ENCODE measurements around the gene CDK6.
A peak's percentile ranks its signal among the peaks of the same experiment; 100 is the strongest.

CDK6 gene

GRCh38 chr7:92826258-92826938, 10.0 kb downstream of the CDK6 start:
- no peak for DNase-seq (ENCODE audit: low read depth)

DNA sequence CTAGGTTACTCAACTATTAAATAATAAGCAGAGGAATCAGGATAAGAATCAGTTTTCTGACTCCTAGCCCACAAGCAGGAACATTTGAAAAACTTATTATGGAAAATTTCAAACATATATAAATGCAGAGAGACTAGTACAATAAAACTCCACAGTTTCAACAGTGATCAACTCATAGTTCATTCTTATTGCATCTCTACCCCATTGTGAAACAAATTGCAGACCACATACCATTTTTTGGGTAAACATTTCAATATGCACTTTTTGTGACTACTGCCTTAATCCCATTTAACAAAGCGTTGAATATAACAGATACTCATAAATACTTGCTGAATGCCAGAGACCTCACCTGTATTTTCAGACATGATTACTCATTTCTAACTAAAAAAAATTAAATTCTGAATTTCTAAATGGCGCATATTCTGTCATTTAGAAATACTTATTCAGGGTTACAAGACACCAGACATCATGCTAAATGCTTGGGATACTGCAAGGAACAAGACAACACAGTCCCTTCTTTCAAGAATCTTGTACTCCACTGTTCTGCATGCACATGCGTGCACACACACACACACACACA, 11.4 kb downstream of the CDK6 start:
- no peak for DNase-seq (ENCODE audit: low read depth)

- DNase-seq (ENCODE audit: low read depth) = no peak
Observed at GRCh38 chr7:92824450-92824849, 11.9 kb downstream of the CDK6 start.

- DNase-seq (ENCODE audit: low read depth) = no peak
Observed at GRCh38 chr7:92823042-92823441, 13.3 kb downstream of the CDK6 start.

DNA sequence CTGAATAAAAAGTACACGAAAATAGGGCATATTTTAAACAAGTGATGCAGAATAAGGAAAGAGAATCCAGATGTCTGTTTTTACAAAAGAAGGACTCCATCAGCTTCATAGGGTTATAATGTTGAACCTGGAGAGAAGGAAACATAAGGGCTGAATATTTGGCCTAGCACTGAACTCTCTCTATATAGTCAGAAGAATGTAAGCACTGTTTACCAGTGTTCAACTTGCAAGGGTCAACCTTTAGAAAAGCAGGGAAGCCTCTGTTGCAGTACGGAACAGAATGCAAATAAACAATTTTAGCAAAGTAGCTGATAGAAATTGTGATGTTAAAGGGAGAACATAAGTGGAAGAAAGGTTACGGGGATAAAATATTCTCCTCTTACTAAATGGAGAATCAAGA, 16.2 kb downstream of the CDK6 start:
- no peak for DNase-seq (ENCODE audit: low read depth)

DNA sequence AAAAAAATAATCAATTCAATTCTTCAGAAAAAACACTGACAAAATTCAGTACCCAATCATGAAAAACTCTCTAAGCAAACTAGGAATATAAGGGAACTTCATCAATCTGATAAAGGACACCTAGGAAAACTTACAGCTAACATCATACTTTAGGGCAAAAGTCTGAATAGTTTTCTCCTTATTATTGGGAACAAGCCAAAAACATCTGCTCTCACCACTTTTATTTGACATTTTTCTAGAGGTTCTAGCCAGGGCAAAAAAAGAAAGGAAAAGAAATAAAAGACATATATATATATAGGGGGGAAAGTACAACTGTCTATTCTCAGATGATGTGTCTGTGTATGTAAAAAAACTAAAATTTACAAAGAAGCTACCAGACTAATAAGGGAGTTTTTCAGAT, 19.0 kb downstream of the CDK6 start:
- DNase-seq (ENCODE audit: low read depth) = no peak

DNA sequence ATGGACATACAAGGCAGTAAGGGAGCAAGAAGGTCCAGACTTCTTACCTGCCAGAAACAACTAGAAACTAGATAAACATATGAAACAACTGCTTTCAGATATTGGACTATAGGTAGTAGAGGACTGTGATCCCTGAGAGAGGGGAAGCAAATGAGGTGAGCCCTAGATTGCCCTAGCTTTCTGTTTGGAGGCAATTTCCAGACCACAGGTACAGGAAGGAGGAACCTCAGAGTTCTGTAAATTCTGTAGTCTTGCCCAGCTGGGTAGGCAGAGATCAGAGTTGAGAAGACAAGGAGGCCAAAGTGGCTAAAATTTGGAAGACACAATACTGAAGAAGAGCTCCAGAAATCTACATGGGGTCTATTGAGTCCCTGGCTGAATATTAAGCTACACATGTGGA, 21.0 kb downstream of the CDK6 start:
- DNase-seq (ENCODE audit: low read depth) = no peak

DNA sequence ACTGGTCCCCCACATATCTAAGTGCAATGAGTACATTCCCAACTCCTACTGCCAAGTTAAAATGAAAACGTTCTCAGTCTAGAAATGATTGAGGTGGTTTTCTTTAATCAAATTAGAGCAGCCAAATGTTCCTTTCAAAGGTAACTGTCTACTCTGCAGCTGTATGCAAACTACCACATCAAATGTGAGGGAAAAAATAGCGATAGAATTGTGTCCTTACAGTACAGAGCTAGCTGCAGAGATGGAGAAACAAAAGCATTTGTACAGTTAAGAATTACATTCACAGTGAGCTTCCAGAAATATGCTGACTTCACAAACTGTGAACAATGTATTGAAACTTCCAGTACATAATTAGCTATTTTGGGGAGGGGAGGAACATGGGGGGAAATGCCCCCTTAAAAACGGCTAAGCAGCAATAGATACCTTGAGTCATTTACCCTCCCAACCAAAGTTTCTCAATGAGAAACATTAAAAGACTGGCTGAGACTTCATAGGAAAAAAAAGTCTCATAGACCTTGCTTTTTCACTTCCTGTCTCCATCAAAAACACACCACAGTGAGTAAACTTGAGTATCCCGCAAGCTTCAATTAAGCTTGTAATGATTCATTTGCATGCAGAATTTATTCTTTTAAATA, 22.9 kb downstream of the CDK6 start:
- no peak for DNase-seq (ENCODE audit: low read depth)

DNA sequence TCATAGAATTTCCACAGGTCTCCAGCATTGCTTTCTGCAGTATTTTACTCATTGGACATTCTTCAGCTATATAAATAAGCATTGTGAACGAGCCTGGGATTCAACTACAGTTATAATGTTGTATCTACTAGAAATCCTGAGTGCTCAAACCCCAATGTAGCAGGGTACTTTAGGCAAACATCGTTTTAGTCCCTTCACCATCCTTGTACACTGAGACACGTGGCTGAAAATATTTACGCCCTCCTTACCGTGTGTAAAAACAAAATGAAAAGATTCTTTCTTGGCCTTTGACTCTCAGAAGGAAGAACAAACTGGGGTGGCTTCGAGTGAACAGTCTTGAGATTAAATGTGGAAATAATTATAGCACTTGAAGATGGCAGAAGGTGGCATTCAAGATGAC, 25.2 kb downstream of the CDK6 start:
- no peak for DNase-seq (ENCODE audit: low read depth)

- peak; percentile 94 for DNase-seq (ENCODE audit: low read depth)
Observed at GRCh38 chr7:92809760-92810573, 26.4 kb downstream of the CDK6 start.

GRCh38 chr7:92809397-92809759, 27.0 kb downstream of the CDK6 start:
- no peak for DNase-seq (ENCODE audit: low read depth)

- DNase-seq (ENCODE audit: low read depth) = no peak
Observed at GRCh38 chr7:92808635-92809034, 27.7 kb downstream of the CDK6 start.

GRCh38 chr7:92808006-92808405, 28.4 kb downstream of the CDK6 start:
- DNase-seq (ENCODE audit: low read depth) = no peak

- DNase-seq (ENCODE audit: low read depth) = no peak
Observed at GRCh38 chr7:92806496-92806895, 29.9 kb downstream of the CDK6 start.

- no peak for DNase-seq (ENCODE audit: low read depth)
Observed at GRCh38 chr7:92802406-92802805, 34.0 kb downstream of the CDK6 start.

DNA sequence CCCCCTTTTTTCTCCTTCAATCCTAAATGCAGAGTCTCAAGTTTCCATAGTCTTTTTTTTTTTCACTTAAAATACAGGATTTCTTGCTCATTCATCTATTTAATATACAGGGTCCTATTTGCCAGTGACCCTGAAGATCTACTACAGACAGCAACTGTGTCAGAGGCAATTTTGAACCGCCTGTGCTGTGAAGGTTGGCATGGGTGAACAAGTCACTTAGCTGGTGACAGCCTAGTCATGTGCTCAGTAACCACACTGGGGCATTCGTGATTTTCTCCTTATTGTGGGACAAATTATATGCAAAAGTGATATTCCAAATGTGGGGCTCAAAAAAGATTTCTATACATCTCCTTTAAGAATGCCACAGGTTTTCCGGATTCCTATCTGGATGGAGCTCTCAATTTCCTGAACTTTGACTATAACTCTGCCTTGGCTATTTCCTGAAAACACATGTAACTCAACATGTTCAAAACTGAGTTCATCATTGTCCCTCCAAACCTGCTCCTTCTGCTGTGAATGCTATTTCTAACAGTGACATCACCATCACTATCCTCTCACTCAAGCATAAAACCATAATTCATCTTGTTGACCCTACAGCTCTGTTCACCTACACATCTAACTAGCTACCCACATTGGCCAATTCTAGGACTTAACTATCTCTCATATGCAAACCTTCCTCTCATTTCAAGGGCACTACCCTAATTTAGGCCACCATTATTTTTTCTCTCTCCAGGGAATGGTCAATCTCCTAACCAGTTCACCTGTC, 36.7 kb downstream of the CDK6 start:
- DNase-seq (ENCODE audit: low read depth) = no peak

- DNase-seq (ENCODE audit: low read depth) = no peak
Observed at GRCh38 chr7:92798517-92799249, 37.7 kb downstream of the CDK6 start.

- no peak for DNase-seq (ENCODE audit: low read depth)
Observed at GRCh38 chr7:92797693-92798092, 38.7 kb downstream of the CDK6 start.

- no peak for DNase-seq (ENCODE audit: low read depth)
Observed at GRCh38 chr7:92797284-92797683, 39.1 kb downstream of the CDK6 start.

DNA sequence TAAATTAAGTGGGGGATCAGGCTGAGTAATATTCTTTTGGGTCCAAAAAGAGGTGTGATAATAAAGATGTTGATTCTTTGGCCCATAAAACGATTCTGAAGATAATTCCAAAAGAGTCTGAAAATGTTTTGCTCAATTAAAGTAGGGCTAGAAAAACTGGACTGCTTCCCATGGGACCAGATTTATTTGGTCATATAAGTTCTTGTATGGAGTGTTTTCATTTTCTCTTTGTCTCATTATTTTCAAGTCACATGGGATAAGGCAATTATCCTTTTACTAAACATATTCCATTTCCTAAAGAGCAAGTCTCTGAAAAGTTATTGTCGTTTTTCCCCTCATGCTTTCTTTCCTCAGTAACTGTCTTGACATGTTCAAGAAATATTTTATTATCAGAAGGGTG, 41.5 kb downstream of the CDK6 start:
- DNase-seq (ENCODE audit: low read depth) = no peak

DNA sequence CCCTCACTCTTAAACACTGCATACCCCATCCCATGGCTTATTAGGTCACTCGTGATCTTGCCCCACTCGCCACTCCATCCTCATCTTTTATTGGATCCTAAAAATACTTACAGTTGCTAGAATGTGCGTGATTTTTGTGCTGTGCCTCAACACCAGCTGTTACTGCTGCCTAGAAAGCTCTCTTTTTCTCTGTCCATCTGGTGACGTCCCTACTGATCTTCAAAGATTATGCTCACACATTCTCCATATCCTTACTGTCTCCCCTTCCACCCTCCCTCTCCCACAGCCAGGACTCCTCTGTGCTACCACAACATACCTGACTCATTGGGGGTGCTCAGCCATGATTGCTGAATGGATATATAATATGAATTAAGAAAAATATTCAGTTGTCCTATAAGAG, 42.0 kb downstream of the CDK6 start:
- no peak for DNase-seq (ENCODE audit: low read depth)
